Endothelial cell of hepatic sinusoid (primary cell): ENCODE measurements around the gene COASY.

ENCODE experiments used
- in situ Hi-C: cut with HindIII; loops from 2 replicates; pipeline ENCODE4 v1.10.0; 2017; ENCODE audit warnings: low sequenced_read_pairs

COASY gene

GRCh38 chr17:42568341-42569111 lies 6.6 kb downstream of the COASY start:
- in situ Hi-C loops, result no loop called here

DNA sequence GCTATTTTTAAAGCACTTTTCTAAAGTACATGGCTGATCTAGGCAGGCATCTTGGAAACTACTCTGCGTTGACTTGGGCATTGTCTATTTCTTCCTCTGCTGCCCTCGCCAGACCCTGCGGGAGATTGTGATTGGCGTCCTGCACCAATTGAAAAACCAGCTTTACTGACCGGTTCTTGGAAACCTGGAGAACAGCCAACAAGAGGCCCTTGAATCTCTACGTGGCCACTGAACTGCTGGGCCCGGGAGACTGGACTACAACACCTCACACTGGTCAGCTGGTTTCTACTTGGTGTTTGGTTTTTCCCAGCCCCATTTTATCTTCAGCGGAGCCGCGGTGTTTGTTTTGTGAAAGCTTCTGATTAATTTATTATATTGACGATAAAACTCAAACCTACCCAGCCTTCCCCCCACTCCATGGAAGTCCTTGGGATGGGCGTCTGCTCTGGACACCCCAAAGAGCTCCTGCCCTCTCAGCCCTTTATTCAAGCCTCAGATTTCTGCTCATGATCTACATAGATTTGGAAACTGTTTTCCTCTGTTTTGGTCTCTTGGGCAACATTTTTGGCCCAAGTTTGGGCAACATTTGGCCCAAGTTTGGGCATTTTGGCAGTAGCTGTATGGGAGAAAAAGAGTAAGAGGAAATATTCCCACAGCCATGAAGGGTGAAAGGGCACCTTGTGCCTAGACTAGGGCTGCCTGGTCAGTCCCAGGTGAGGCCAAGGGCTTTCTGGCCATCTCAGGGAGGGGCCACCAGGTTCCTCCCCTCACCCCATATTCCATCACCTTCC lies 9.7 kb downstream of the COASY start:
- in situ Hi-C loops, result loop anchor here (10.0 kb wide), 1 partner anchor 113 kb away; the partner anchor contains the start of genes CCR10 and CNTNAP1

DNA sequence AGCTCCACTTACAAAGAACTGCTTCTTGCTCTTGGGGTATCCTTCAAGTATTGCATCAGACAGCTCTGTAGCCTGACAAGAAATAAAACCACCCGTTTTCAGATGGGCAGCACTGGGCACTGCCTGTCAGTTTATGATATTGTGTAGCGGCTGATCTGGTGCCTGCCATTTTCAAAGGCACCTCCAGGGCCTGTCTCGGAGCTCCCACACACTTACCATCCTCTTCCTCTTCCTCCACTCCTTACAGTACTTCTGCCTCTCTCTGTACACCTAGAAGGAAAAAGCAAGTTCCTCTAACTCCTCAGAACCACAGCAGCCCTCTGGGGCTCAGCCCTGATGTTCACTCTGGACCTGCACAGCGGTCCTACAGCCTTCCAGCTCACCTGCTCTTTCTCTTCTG lies 11.1 kb downstream of the COASY start:
- in situ Hi-C loops, result loop anchor here (10.0 kb wide), 1 partner anchor 112 kb away; the partner anchor contains the start of genes CCR10 and CNTNAP1

DNA sequence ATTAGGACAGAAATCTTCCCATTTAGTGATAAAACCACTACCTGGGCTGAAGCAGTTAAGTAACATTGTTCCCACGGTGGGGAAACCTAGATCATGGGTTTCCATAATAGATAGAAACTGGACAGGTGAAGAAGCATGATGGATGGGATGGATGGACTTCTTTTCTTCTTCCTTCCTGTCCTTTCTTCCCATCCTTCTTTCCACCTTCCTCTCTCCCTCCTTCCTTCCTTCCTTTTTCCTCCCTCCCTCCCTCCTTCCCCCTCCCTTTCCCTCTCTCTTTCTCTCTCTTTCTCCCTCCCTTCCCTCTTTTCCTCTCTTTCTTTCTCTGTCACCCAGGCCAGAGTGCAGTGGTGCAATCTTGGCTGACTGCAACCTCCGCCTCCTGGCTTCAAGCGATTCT lies 12.5 kb downstream of the COASY start:
- in situ Hi-C loops, result loop anchor here (10.0 kb wide), 1 partner anchor 110 kb away; the partner anchor contains the start of genes CCR10 and CNTNAP1

- in situ Hi-C loops, result loop anchor here (10.0 kb wide), 1 partner anchor 108 kb away; the partner anchor contains the start of genes CCR10 and CNTNAP1
These were observed 15.2 kb downstream of the COASY start for GRCh38 chr17:42577140-42577531.

GRCh38 chr17:42577532-42578281 lies 15.8 kb downstream of the COASY start, which contains the start of gene PSMC3IP:
Gene PSMC3IP (minus strand): TSS chr17:42577729. CDS start chr17:42577686, 43 bp downstream.
- in situ Hi-C loops, result loop anchor here (10.0 kb wide), 1 partner anchor 107 kb away; the partner anchor contains the start of genes CCR10 and CNTNAP1

DNA sequence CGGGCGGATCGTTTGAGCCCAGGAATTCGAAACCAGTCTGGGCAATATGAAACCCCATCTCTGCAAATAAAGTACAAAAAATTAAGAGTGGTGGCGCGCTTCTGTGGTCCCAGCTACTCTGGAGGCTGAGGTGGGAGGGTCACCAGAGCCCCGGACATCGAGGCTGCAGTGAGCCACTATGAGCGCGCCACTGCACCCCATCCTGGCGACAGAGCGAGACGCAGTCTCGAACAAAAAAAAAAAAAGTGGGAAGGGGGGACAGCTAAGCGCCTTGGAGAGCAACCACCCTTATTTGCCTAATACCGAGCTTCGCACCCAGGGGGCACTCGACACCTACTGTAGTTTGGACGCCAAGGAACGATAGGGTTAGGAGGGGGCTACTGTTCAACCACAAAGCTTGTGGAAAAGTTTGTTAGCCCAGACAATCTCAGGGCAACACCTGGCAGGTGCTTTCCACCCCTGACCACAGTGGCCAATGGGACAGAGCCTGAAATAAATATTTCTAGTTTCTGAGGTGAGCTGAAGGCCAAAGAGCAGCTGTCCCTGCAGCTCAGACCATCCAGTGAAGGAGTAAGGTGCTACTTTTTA lies 16.4 kb downstream of the COASY start:
- in situ Hi-C loops, result loop anchor here (10.0 kb wide), 1 partner anchor 106 kb away; the partner anchor contains the start of genes CCR10 and CNTNAP1

- in situ Hi-C loops, result loop anchor here (10.0 kb wide), 1 partner anchor 105 kb away; the partner anchor contains the start of genes CCR10 and CNTNAP1
These were observed 18.0 kb downstream of the COASY start for GRCh38 chr17:42579794-42580551.

DNA sequence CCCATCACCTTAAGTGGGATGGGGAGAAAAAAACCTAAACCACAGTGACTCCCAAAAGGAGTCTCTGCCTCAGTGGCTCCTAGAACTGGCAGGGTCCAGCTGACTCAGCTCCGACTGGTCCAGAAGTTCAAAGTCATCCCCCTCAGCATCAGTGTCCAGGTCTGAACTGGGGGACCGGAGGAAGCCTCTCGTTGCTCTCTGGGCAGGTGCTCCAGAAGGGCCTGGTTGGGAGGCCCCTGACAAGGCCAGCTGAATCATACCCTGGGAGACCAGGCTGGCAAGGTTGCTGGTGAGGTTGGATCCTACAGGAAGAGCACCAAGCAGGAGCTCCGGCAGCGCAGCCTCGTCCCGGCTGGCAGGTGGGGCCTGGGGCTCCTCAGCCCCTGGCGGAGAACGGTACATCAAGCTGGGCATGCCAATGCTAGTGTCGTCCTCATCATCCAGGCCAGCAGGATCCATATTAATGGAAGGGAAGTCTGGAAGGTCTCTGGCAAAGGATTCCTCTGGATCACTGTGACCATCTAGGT lies 19.9 kb downstream of the COASY start:
- in situ Hi-C loops, result no loop called here

- in situ Hi-C loops, result no loop called here
These were observed 22.9 kb downstream of the COASY start for GRCh38 chr17:42584880-42585279.

DNA sequence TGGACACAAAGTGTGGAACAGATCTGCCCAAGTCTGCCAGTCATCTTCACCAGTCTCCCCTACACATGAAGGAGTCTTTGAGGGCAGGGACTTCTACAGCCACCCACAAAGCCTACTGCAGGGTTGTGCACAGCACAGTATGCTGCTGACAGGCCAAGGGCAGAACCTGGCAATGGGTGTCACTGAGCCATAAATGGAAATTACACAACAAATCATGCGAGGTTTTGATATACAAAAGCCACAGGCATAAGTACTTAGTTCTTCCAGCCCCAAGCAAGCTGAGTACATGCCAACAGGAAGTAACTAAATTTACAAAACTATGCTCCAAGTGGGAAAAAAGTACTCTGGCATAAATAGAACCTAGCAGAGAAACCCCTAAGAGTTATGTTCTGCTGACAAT lies 23.4 kb downstream of the COASY start:
- in situ Hi-C loops, result no loop called here

- in situ Hi-C loops, result no loop called here
These were observed 24.7 kb downstream of the COASY start for GRCh38 chr17:42586514-42587230.

- in situ Hi-C loops, result no loop called here
These were observed 28.9 kb downstream of the COASY start for GRCh38 chr17:42590886-42591285.

GRCh38 chr17:42591411-42591810 lies 29.5 kb downstream of the COASY start:
- in situ Hi-C loops, result no loop called here

- in situ Hi-C loops, result no loop called here
These were observed 34.4 kb downstream of the COASY start for GRCh38 chr17:42596386-42596785.

DNA sequence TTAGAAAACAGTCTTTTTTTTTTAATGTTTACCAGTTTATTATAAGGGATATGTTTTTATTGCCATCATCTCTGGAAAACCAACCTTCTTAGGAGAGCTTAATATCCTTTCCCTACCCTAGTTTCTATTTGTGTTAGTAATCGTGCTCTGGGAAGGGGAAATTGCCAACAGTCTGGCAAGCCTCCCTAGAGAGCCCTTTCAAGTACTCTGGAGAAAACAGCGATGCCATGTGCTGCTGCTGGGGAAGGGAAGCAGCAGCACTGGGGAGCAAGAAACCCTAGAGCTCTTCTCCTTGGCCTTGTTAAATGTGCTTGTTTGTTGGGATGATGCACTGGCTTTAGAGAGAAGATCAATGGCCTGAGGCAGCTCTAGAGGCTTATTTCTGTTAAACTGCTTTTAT lies 37.0 kb downstream of the COASY start:
- in situ Hi-C loops, result no loop called here

- in situ Hi-C loops, result loop anchor here (25.0 kb wide), 1 partner anchor 334 kb away; no protein-coding TSS in a partner anchor
These were observed 41.4 kb downstream of the COASY start for GRCh38 chr17:42603318-42603717.

GRCh38 chr17:42607769-42608168 lies 45.8 kb downstream of the COASY start:
- in situ Hi-C loops, result loop anchor here (5.0 to 25.0 kb wide), 2 partner anchors 55 to 330 kb away; no protein-coding TSS in a partner anchor
